RPMI7951 (cell line): Measurements from ENCODE around the gene RPS19BP1. TPM values are rescaled to one million over a fixed set of nuclear protein-coding genes. Genes with fewer than 3 reads are reported as not detected.
A peak's percentile ranks its signal among the peaks of the same experiment; 100 is the strongest.
"Not testable (repeated sequence)": the region's sequence is repeated elsewhere in the genome, so short reads cannot be mapped to it uniquely, and the experiment has no call there.

Experiments used
- DNase-seq: peaks from one replicate; pipeline ENCODE4 v3.0.0-alpha.2; 2012; ENCODE audit warnings: low read depth
- total RNA-seq: library from RNA; depleted of rRNA; stranded (reverse); fragments of >200 nt; shearing (Covaris generic); gene quantifications from 2 replicates; pipeline ENCODE4 v1.2.3, GENCODE V29; 2014

Gene RPS19BP1
- total RNA-seq, 1 experiment from 2014 or later = 74.9 TPM

DNA sequence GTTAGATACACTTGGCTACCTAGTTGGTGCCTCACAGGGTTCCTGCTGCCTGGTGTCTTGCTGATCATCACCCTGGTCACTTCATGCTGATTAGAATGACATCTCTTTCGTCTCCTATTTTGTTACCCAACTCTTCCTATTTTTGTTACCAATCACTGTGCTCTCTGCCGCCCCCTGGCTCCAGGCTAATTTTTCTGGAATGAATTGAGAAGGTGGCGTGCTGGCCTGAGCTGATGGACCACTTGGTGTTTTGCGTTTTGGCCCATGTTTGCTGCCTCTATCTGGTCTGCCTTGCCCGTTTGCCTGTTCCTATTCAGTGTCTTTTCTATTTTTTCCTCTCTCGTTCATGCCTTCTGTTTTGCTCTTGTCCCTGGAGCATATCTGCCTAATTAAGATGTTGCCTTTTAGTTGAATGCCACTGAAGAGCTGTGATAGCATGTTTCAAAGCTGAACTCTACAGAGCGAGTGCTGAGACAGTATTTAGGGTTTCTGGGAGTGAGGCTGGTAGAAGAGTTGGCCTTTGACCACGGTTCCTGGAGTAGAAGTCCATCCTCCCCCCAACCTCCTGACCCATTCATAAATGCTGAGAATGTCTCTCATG lies 18.1 kb downstream of the RPS19BP1 start:
- peak; percentile 29 for DNase-seq

DNA sequence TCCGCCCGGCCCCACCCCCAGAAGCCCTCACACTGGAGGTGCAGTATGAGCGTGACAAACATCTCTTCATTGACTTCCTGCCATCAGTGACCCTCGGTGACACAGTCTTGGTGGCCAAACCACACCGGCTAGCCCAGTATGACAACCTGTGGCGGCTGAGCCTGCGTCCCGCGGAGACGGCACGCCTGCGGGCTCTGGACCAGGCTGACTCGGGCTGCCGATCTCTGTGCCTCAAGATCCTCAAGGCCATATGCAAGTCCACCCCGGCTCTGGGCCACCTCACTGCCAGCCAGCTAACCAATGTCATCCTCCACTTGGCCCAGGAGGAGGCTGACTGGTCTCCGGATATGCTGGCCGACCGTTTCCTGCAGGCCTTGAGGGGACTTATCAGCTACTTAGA lies 18.8 kb downstream of the RPS19BP1 start:
- no peak for DNase-seq

DNA sequence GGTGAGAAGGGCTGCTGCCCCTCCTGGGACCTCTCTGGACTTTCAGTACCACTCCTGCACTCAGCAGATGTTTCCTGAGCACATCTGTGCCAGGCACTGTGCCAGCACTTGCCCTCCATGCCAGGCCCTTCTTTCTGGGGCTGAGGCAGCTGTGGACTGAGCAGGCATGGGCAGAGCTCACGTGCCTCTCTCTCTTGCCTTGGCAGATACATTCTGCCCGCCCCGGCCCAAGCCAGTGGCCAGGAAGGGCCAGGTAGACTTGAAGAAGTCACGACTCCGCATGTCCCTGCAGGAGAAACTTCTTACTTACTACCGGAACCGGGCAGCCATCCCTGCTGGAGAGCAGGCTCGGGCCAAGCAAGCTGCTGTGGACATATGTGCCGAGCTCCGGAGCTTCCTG lies 20.5 kb downstream of the RPS19BP1 start:
- no peak for DNase-seq

DNA sequence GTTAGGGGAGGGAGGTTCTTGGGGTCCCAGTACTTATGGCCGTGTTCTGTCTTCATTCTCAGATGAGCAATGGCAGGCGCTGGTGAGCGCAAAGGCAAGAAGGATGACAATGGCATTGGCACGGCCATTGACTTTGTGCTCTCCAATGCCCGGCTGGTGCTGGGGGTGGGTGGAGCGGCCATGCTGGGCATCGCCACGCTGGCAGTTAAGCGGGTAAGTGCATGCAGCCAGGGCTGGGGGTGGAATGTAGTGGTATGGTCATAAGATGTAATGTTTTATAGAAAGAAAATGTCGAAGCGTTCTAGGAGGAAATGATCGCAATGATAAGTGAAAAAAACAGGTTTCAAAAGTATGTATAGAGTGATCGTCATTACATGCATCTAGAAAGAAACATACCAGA lies 21.3 kb downstream of the RPS19BP1 start:
- DNase-seq = no peak

DNA sequence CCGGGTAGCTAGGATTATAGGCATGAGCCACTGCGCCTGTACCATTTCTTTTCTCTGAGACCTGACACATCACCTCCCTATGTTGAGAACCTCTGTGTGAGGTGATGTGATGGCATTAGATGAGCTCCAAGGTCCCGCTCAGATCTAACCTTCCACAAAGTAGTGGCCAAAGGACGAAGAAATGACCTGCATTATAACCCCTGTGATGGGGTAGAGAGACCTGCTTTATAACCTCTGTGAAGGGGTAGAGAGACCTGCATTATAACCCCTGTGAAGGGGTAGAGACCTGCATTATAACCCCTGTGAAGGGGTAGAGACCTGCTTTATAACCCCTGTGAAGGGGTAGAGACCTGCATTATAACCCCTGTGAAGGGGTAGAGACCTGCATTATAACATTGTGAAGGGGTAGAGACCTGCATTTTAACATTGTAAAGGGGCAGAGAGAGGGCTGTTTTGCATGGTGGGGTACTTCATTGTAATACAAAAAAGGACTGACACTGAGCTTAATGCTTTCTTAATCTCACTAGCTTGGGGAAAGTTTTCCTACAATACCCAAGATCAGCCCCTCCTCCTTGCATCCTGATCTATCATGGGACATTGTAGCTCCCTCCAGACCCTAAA lies 21.9 kb downstream of the RPS19BP1 start:
- no peak for DNase-seq

DNA sequence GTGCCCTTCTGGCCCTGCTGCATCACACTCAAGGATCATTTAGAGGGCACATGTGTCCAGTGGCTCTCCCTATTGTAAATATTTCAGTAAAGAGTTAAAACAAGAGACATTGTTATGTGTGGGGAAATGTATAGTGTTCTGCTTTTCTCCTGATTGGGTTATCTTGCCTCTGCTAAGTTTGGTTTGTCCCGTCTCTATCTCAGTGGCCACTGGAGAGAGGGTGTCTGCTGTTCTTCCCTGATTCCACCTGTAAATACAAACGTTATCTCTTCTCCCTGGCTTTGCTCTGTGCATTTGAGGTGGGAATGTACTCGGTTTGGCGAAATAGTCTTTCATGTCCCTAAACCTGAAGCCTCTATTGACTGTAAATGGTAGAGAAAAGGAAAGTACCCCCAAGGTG lies 24.2 kb downstream of the RPS19BP1 start:
- no peak for DNase-seq

DNA sequence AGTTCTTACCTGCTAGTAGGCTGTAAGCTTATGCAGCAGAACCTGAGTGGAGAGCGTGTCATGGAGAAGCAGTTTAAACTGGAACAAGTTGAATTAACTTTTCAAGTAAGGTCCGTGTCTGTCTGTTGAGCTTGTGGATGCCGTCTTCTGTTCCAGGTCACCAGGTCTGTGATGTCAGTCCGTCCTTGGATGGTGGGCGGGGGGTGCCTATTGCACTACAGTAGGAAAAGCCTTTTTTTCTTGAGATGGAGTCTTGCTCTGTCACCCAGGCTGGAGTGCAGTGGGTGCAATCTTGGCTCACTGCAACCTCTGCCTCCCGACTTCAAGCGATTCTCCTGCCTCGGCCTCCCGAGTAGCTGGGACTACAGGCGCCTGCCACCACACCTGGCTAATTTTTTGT lies 25.5 kb downstream of the RPS19BP1 start:
- DNase-seq = not testable (repeated sequence)

DNA sequence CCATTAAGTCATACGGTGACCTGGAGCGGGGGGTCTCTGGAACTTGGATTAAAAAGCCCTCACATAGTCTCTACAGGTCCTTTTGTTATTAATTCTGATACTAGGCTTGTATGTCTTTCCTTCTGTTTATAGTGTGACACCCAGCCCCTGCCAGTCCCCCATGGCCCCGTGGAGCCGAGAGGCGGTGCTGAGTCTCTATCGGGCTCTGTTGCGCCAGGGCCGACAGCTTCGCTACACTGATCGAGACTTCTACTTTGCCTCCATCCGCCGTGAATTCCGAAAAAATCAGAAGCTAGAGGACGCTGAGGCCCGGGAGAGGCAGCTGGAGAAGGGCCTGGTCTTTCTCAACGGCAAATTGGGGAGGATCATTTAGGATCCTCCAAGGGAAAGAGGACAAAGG lies 28.5 kb downstream of the RPS19BP1 start:
- no peak for DNase-seq

DNA sequence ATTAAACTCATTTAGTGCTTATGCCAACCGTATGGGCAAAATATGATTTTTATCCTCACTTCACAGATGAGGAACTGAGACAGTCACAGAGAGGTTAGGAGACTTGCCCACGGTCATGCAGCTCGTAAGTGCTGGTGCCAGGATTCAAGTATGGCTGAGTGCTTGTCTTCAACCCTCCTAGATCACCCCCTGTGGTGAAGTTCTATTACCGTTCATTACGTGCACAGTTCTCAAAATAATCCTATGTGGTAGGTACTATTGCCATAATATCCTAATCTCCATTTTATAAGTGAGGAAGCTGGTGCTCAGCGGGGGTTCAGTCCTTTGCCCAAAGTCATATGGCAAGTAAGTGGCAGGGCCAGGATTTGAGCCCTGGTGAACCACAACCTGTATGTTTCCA lies 28.9 kb downstream of the RPS19BP1 start:
- no peak for DNase-seq

DNA sequence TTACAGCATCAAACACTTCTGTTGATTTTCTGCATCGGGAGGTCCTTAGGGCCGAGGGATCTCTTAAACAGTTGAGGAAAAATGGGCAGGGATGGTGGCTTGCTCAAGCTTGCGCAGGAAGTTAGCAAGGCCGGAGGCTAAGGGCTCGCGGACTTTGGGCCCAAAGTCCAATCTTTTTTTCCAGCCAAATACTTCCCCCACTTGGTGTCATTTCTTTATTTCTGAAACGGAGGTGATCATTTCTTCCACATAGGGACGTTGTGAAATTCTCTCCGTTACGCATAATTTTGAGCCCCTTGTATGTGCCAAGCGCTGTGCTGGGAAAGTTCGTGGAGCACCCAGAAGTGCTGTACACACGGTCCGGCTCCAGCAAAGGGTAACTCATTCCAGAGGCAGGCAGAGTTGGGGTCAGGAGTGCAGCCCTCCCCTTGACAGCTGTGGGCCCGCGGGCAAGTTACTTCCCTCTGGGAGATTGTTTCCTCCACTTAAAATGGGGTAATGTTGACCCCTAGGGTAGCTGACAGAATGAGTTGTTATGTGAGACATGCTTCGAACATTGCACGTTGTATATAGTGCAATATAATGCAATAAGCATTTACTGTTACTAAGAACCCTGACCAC lies 29.6 kb downstream of the RPS19BP1 start:
- DNase-seq = peak; percentile 21

DNA sequence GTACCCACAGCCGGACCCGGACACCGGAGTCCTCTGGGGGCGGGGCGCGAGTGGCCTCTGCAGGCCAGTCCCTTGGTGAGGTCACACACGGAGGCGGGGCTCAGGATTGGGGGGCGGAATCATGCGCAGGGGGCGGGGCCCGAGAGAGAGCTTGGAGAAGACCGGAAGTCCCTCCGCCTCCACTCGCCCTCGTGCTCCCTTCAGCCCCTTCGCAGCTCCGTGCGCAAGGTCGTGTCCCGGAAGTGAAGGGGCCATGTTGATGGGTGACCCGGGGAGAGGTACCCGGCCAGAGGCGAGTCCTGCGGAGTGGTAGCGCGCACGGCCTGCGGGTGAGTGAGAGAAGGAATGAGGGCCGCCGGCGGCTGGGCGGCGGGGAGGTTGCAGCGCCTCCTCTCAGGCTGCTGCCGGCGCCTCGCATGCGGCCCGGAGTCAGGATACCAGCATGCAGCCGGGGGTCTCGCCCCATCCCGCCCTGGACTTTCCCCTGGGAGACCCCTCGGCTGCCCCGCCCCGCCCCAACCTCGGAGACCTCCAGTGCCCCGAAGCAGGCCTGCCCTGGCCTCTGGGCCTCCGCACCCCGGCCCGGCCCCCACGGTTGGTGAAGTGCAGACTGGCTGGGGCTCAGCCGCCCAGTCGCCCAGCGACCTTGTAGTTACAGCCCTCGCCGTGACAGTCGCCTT lies 30.3 kb downstream of the RPS19BP1 start, which contains the start of gene MIEF1:
TSS of gene MIEF1 (plus strand) at position 182 of the 680 bp plus-strand sequence. CDS start 9,005 bp downstream, outside the sequence.
- DNase-seq = peak; percentile 93

DNA sequence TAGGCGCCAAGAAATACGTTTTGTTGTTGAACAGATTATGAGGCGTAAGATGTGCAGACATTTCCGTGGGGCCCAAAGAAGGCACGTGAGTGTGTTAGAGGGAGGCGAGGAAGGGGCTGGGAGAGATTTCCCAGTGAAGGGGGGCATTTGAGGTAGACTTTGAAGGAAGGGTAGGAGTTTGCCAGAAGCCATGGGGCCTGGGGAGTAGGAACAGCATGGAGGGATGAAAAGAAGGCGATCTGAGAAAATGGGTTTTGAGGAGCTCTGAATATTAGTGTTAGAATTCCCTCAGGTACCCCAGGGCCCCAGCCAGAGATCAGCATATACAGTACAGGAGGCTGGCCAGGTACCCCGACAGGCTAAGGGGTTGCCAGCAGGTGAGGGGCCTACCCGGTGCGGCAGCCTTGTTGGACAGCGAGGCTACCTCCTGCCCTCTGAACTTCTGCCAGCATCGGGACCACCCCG lies 30.9 kb downstream of the RPS19BP1 start:
- no peak for DNase-seq

DNA sequence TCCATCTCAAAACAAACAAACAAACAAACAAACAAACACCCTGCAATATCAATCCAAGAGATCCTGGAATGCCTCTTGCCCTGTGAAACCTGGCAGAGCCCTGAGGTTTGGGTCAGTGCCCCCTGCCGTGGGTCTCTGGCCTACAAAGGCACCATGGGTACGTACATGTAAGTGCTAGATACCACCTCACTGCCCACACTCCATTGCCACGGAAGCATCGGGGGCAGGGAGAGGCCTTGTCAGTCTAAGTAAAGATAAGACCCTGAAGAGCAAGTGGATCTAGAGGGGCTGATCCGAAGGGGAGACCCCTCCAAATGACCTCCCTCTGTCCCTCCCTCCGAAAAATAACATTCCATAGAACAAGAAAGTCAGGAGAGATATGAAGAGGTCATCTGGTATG lies 32.4 kb downstream of the RPS19BP1 start:
- no peak for DNase-seq

DNA sequence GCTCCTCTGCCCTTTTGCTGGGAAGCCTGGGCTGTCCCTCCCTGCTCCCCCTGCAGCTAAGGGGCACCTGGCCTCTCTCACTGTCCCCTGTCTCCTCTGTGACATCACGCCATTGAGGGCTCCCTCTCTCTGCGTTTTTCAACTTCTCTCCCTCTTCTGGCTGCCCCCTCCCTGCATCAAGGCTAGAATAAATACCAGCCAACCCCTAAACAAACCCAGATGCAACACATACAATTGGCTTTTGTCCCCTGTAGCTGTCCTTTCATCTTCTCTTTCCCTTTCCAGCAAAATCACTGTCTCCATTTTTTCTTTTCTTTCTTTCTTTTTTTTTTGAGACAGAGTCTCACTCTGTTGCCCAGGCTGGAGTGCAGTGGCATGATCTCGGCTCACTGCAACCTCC lies 33.7 kb downstream of the RPS19BP1 start:
- DNase-seq = no peak

DNA sequence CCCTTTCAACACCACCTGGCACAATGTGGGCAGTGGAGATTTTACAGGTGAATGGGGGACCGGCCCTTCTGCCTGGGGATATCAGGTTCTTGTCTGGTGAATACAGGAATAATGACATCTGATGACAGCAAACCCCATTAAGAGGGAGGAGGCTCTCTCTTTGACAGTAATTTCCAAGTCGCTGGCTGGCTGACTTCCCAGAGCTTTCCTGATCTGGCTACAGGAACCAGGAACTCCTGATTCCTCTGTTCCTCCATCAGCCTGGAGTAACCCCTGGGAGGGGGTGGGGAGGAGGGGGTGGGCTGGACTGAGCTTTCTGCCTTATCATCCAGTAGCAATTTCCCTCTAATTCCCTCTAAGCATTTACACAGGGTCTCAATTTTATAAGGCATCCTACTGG lies 34.2 kb downstream of the RPS19BP1 start:
- no peak for DNase-seq

DNA sequence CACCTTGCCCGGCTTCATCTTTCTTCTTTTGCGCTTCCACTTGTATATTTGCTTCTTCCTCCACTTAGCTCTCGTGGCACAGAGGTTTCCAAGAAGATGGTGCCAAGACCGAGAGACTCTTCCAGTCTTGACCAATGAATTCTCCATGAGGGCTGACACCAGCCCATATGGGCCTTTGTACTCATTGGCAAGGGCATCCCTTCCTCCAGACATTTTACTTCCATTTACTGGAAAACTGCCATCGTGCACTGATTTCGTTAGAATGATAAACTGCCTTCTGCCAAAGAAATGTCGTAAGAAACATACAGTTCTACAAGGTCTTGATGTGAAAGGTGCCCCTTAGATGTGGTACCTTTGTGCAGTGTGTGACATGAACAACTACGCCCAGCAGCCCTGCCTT lies 35.1 kb downstream of the RPS19BP1 start:
- no peak for DNase-seq

DNA sequence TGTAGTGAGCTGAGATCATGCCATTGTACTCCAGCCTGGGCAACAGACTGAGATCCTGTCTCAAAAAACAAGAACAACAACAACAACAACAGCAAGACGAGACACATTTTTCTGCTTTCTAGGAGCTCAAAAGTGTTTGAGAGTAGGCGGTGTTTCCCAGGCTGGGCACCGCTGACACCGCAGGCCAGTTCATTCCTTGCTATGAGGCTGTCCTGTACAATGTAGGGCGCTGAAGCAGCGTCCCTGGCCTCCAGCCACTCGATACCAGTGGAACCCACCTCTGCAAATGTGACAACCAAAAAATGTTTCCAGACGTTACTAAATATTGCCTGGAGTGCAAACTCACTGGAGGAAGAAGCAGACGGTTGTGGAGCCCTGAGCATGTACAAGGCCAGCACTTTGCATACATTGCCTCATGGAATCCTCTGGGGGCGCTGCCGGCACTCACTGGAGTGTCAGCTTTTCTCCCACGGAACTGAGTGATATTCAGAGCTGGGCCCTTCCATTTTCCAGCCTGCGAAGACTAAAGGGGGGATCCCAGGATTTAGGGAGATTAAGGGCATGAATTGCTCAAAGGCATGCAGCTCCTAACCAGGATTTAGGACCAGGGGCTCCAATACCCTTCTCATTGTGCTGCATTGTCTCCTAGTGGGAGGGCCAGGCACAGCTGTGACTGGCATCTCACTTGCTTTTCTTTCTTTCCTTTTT lies 36.3 kb downstream of the RPS19BP1 start:
- peak; percentile 59 for DNase-seq

DNA sequence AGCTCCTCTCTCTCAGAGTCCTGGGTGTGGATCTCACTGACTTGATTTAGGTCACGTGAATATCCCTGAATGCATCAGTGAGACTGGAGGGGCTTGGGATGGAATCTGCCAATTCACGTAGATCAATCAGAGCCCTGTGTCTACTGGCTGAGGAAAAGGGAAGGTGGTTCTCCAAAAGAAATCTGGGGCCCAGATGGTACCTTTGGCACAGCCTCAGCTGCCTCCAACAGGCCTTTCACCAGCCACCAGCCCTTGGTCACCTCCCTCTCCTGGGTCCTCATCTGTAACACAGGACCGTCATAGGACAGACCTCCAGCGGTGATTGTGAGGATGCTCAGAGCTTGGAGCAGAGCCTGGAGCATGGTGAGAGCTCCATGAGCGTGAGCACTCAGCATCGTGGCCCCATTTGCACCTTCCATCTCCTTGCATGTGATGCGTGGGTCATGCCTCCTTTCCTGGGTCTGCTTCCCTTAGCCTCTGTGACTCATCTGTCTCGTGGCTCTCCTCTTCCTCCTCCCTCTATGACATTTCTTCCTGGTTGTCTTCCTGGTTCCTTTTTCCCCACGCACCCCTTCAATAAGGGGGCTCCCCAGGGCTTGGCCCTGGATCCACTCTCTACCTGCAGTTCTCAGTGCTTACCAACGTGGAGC lies 38.0 kb downstream of the RPS19BP1 start:
- DNase-seq = no peak

DNA sequence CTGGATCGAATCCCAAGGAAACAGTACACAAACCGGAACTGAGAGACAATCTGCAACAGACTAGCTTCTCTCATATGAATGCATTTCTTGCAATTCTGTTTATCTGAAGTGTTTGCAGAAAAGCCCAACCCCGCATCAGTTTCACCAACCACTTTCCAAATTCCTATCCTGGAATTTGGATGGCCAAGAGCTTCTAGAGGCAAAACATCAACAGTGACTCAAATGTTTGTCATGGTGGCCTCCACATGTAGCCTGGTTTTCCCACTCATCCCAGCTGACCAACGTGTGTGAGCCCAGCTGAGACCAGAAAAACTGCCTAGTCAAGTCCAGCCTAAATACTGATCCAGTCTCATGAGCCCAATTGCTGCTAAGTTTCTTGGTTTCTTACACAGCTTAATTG lies 38.8 kb downstream of the RPS19BP1 start:
- peak; percentile 72 for DNase-seq

DNA sequence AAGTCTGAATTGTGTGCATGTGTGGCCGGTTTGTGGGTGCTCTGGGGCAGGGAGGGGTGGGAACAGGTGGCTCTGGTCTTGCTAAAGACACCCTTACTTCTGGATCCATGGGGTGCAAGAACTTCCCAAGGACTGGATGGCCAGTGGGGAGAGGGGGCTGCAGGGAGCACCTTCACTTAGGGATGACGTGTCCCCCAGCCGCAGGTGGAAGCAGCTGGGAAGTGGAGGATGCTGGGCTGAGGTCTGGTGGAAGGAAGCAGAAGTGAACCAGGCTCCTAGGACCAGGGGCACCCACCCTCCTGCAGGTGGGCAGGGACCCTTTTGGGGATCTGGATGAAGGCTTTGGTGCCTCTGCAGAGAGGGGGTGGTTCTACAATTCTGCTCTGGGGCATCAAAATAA lies 40.4 kb downstream of the RPS19BP1 start:
- no peak for DNase-seq

DNA sequence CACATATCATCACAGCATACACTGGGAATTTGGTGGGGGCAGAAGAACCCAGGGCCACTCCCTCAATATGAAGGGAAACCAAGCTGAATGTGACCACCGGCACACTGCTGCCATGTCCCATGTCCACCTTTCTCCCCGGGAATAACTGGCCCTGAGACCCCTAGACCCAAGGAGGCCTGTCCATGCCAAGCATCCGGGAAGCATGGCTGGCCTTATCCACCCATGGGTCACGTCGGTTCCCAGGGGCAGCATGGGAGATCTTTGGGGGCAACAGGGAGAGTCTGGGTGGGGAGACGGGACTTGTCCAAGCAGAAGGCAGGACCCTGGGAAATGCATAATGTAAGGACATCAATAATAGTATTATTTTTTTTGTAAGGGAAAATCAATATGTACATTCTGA lies 40.9 kb downstream of the RPS19BP1 start:
- no peak for DNase-seq
